Activated T-cell treated with anti-CD3 and anti-CD28 coated beads for 4 hours (primary cell): ENCODE results near the gene EBPL.
A peak's percentile ranks its signal among the peaks of the same experiment; 100 is the strongest.
"Not testable (repeated sequence)": the region's sequence is repeated elsewhere in the genome, so short reads cannot be mapped to it uniquely, and the experiment has no call there.

Source experiments
- DNase-seq: peaks from one replicate; pipeline ENCODE4 v3.0.0-alpha.2; 2020

EBPL gene

GRCh38 chr13:49632156-49632555, 59.1 kb downstream of the EBPL start:
- DNase-seq: no peak

DNA sequence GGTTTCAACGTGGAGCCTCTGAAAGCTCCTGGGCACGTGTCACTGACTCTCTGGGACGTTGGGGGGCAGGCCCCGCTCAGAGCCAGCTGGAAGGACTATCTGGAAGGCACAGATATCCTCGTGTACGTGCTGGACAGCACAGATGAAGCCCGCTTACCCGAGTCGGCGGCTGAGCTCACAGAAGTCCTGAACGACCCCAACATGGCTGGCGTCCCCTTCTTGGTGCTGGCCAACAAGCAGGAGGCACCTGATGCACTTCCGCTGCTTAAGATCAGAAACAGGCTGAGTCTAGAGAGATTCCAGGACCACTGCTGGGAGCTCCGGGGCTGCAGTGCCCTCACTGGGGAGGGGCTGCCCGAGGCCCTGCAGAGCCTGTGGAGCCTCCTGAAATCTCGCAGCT, 60.7 kb downstream of the EBPL start:
- DNase-seq: no peak

GRCh38 chr13:49629947-49630346, 61.3 kb downstream of the EBPL start:
- DNase-seq: no peak

DNA sequence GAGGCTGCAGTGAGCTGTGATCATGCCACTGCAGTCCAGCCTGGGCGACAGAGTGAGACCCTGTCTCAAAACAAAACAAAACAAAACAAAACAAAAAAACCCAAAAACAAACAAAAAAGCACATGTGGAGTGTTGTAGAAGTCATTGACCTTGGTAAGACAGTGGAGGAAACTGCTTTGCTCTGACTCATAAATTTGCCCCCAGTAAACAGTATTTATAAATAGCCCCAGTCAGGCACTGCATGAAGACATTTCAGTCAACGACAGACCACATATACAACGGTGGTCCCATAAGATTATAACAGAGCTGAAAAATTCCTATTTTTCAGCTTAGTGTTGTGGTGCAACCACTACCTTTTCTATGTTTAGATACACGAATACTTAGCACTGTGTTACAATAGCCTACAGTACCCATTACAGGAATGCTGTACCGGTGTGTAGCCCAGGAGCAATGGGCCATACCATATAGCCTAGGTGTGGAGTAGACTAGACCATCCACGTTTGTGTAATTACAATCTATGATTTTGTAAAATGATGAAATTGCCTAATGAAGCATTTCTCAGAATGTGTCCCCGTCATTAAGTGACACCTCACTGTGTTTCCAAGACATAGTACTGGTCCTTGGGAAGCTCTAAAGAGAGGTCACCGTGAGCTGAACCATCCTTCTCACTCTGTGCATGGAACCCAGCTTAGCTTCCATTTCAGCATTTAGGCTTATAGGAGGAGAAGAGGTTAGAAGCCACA, 61.9 kb downstream of the EBPL start:
- no peak for DNase-seq

- peak; percentile 28 for DNase-seq
Measured at GRCh38 chr13:49627831-49628652, 63.2 kb downstream of the EBPL start, which contains the start of gene ARL11. ARL11 (plus strand) TSS chr13:49628507; CDS start chr13:49630448, 1,941 bp downstream.

DNA sequence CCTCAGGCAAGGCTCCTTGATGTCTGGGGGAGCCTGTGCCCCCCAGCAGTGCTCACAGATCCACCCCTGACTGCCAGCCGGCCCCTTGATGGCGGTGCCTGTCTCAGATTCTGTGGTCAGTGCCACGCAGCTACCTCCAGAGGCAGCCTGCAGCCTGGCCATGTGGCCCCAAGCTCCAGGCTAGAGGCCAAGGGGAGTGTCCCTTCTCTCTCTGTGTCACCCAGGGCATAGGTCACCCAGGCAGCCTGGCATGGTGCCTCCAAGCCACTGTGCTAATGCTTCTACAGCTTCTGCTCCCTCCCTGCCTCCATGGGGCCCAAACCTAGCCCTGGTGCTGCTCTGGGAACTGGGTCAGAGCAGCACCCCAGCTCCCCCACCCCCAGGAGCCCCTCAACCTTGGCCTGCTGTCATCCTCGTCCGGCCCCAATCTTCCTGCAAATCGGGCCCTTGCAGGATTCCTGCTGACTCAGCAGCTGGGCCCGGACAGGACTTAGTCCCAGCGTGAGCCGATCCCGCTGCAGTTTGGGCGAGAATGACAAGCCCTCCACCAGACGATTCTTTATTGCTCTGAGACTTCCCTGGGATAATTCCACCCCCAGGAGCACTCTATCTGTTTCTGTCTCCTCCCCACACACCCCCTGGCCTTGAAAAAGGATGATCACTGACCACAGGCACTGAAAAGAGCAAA, 65.8 kb downstream of the EBPL start:
- DNase-seq: no peak

- DNase-seq: no peak
Measured at GRCh38 chr13:49624229-49624628, 67.1 kb downstream of the EBPL start.

DNA sequence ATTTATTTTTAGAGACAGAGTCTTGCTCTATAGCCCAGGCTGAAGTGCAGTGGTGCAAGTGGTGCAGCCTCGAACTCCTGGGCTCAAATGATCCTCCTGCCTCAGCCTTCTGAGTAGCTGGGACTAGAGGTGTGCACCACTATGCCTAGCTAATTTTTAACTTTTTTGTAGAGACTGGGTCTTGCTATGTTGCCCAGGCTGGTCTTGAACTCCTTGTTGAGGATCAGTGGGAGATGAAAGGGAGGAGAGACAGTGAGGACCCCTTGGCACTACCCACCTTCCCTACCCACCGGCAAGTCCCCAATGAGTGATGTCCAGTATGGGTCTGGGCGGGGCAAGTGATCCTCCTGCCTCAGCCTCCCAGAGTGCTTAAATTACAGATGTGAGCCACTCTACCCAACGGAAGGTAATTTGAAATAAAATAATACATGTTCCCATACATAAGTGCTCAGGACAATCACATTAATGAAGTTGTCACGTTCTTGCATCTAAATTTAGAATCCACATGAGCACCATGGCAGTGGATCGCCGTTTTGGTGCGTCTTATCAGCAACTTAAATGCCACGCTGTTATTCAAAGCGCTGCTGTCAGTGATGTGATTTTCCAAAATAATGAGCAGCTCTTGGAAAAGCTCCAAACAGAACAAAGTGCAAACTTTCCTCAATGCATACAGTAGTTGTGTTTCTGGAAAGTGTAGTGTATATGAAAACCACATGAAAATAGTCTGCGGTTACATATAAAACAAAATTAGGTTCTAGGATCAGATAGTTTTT, 68.9 kb downstream of the EBPL start:
- no peak for DNase-seq

DNA sequence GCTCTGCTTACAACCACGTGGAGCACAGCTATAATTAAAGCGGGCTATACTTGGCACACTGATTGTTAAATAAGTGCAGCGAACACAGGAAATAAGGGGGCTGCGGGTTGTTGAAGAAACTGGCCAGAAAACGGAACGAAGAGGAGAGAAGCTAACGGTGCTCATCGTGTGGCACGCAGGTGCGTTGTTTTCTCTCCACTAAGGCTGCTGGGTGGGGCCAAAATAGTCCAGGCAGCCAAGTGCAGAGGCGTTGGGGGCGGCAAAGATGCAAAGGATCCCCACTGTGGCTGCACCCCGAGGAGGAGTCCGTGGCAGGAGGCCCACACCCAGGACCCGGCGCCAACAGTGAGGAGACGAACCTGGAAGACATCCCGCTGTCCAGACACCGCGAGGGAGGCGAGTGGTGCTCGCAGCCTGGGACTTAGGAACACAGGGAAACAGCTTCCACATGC, 71.1 kb downstream of the EBPL start:
- DNase-seq: no peak

- no peak for DNase-seq
Measured at GRCh38 chr13:49616676-49617065, 74.6 kb downstream of the EBPL start.

GRCh38 chr13:49615836-49616675, 75.2 kb downstream of the EBPL start:
- DNase-seq: no peak

GRCh38 chr13:49612042-49612441, 79.2 kb downstream of the EBPL start:
- DNase-seq: not testable (repeated sequence)
